ENCODE data around the gene LUC7L. TPM values are rescaled to one million over a fixed set of nuclear protein-coding genes. Genes with fewer than 3 reads are reported as not detected.

Gene LUC7L
- total and polyA plus RNA-seq, 8 donors: 55.5 to 173 (median 147) TPM

DNA sequence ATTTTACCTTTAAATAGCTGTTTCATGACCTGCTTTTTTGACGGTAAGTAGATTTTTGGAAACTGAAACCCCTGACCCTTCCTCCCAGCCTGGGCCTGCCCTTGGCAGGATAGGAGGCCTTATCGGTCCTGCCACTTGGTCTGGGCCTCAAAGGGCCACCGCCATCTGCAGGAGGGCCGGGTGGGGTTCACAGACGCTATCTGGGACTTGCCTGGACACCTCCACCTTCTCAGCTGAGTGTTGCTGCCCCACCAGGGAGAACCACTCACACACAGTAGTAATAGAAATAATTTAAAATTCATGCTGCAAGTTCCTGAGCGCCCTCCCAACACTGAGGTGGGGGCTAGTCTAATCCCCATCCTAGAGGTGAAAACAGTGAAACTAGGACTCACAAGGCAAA is 86.2 kb downstream of the LUC7L start:
- Histone ChIP-seq H3K27ac (no peak overlapping the region), H3K36me3 (no peaks in the 10 kb centered on the region), H3K4me3 (no peak overlapping the region), H3K4me1 (no peaks in the 10 kb centered on the region), H3K27me3 (peaks cover 0 to 5% of the 10 kb centered on the region in 2 donors), H3K9me3 (no peaks in the 10 kb centered on the region)
- TF ChIP-seq, protein P1, sequence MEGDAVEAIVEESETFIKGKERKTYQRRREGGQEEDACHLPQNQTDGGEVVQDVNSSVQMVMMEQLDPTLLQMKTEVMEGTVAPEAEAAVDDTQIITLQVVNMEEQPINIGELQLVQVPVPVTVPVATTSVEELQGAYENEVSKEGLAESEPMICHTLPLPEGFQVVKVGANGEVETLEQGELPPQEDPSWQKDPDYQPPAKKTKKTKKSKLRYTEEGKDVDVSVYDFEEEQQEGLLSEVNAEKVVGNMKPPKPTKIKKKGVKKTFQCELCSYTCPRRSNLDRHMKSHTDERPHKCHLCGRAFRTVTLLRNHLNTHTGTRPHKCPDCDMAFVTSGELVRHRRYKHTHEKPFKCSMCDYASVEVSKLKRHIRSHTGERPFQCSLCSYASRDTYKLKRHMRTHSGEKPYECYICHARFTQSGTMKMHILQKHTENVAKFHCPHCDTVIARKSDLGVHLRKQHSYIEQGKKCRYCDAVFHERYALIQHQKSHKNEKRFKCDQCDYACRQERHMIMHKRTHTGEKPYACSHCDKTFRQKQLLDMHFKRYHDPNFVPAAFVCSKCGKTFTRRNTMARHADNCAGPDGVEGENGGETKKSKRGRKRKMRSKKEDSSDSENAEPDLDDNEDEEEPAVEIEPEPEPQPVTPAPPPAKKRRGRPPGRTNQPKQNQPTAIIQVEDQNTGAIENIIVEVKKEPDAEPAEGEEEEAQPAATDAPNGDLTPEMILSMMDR (IDR thresholded peaks at IDR 0.05): no peak
- intact Hi-C loops (cut with DNase I): no loop called here
- no peak for DNase-seq
- no peak for ATAC-seq

GRCh38 chr16:142405-142967 is 86.8 kb downstream of the LUC7L start:
- H3K27me3 ChIP-seq: peaks cover 0 to 5% of the 10 kb centered on the region in 2 donors
- peaks cover 0 to 5% of the 10 kb centered on the region in 2 donors for H3K4me1 ChIP-seq
- intact Hi-C loops (cut with DNase I): no loop called here
- no peaks in the 10 kb centered on the region for H3K9me3 ChIP-seq
- no peak overlapping the region for H3K27ac ChIP-seq
- ATAC-seq (no peak), DNase-seq (peak in 1 of 4 donors; percentile 39)
- TF ChIP-seq, protein P1 (IDR thresholded peaks at IDR 0.05): no peak
- H3K4me3 ChIP-seq: no peak overlapping the region
- H3K36me3 ChIP-seq: no peaks in the 10 kb centered on the region

GRCh38 chr16:140175-140857 is 88.9 kb downstream of the LUC7L start:
- peaks cover 0 to 5% of the 10 kb centered on the region in 2 donors for H3K27me3 ChIP-seq
- TF ChIP-seq, protein P1 (IDR thresholded peaks at IDR 0.05): no peak
- DNase-seq (no peak), ATAC-seq (no peak)
- H3K4me3 ChIP-seq: no peak overlapping the region
- H3K27ac ChIP-seq: no peak overlapping the region
- no peaks in the 10 kb centered on the region for H3K36me3 ChIP-seq
- H3K4me1 ChIP-seq: peaks cover 0 to 13% of the 10 kb centered on the region in 2 donors
- intact Hi-C loops (cut with DNase I): no loop called here
- H3K9me3 ChIP-seq: no peaks in the 10 kb centered on the region

Other genes with a start within 250 kb of the LUC7L start
- gene POLR3K, start 175.8 kb downstream of the LUC7L start, total RNA-seq: 10 to 100 TPM; 12.6 to 13.4 TPM
- 10 to 100 TPM in 5 of 6 donors, 1 to 10 TPM in 1; 9.6 to 12.1 (median 10.6) TPM for gene POLR3K, start 175.8 kb downstream of the LUC7L start, polyA plus RNA-seq (ENCODE audit: insufficient read length in 6 of 6)
- 10 to 100 TPM; 19.1 to 22.2 TPM for gene SNRNP25, start 175.6 kb downstream of the LUC7L start, total RNA-seq
- gene SNRNP25, start 175.6 kb downstream of the LUC7L start, polyA plus RNA-seq (ENCODE audit: insufficient read length in 6 of 6): 10 to 100 TPM; 33.5 to 51.5 (median 40.6) TPM
- gene RHBDF1, start 156.8 kb downstream of the LUC7L start, total RNA-seq: 10 to 100 TPM; 33.4 to 45.0 TPM
- gene RHBDF1, start 156.8 kb downstream of the LUC7L start, polyA plus RNA-seq (ENCODE audit: insufficient read length in 6 of 6): 10 to 100 TPM; 34.7 to 50.0 (median 39.7) TPM
- 10 to 100 TPM; 46.3 to 47.6 TPM for gene MPG, start 151.2 kb downstream of the LUC7L start, total RNA-seq
- gene MPG, start 151.2 kb downstream of the LUC7L start, polyA plus RNA-seq (ENCODE audit: insufficient read length in 6 of 6): 10 to 100 TPM; 22.2 to 35.9 (median 24.8) TPM
- 10 to 100 TPM; 29.5 to 39.5 TPM for gene NPRL3, start 90.8 kb downstream of the LUC7L start, total RNA-seq
- gene NPRL3, start 90.8 kb downstream of the LUC7L start, polyA plus RNA-seq (ENCODE audit: insufficient read length in 6 of 6): 10 to 100 TPM; 29.3 to 35.1 (median 33.4) TPM
- gene HBZ, start 76.8 kb downstream of the LUC7L start, total RNA-seq: not detected
- 1 to 10 TPM in 5 of 6 donors, under 1 TPM in 1; 0.52 to 8.7 (median 4.2) TPM for gene HBZ, start 76.8 kb downstream of the LUC7L start, polyA plus RNA-seq (ENCODE audit: insufficient read length in 6 of 6)
- gene HBM, start 63.5 kb downstream of the LUC7L start, total RNA-seq: not detected
- gene HBM, start 63.5 kb downstream of the LUC7L start, polyA plus RNA-seq (ENCODE audit: insufficient read length in 6 of 6): 10 to 100 TPM in 2 of 6 donors, 1 to 10 TPM in 4; 2.8 to 12.6 (median 6.9) TPM
- gene HBA2, start 56.6 kb downstream of the LUC7L start, total RNA-seq: 100 to 1,000 TPM; 142 to 149 TPM
- gene HBA2, start 56.6 kb downstream of the LUC7L start, polyA plus RNA-seq (ENCODE audit: insufficient read length in 6 of 6): 1,000 to 10,000 TPM in 5 of 6 donors, 100 to 1,000 TPM in 1; 922 to 5,766 (median 2,352) TPM
- gene HBA1, start 52.8 kb downstream of the LUC7L start, total RNA-seq: 100 to 1,000 TPM; 159 to 211 TPM
- gene HBA1, start 52.8 kb downstream of the LUC7L start, polyA plus RNA-seq (ENCODE audit: insufficient read length in 6 of 6): 1,000 to 10,000 TPM in 4 of 6 donors, 100 to 1,000 TPM in 2; 599 to 3,734 (median 1,618) TPM
- gene HBQ1, start 49.0 kb downstream of the LUC7L start, total RNA-seq: not detected
- gene HBQ1, start 49.0 kb downstream of the LUC7L start, polyA plus RNA-seq (ENCODE audit: insufficient read length in 6 of 6): 1 to 10 TPM in 3 of 6 donors, under 1 TPM in 3; 0.42 to 1.8 (median 1.1) TPM
- 10 to 100 TPM; 63.5 to 92.6 TPM for gene FAM234A, start 5.4 kb upstream of the LUC7L start, total RNA-seq
- 10 to 100 TPM; 49.7 to 61.5 (median 55.5) TPM for gene FAM234A, start 5.4 kb upstream of the LUC7L start, polyA plus RNA-seq (ENCODE audit: insufficient read length in 6 of 6)
- gene RGS11, start 46.5 kb upstream of the LUC7L start, total RNA-seq: 1 to 10 TPM; 3.9 to 8.3 TPM
- 1 to 10 TPM; 1.8 to 6.0 (median 3.7) TPM for gene RGS11, start 46.5 kb upstream of the LUC7L start, polyA plus RNA-seq (ENCODE audit: insufficient read length in 6 of 6)
- gene ARHGDIG, start 51.1 kb upstream of the LUC7L start, total RNA-seq: 1 to 10 TPM; 1.0 to 1.1 TPM
- 1 to 10 TPM in 2 of 6 donors, under 1 TPM in 3, not detected in 1; 0.52 to 2.6 (median 0.97) TPM for gene ARHGDIG, start 51.1 kb upstream of the LUC7L start, polyA plus RNA-seq (ENCODE audit: insufficient read length in 6 of 6)
- under 1 TPM; 0.32 to 0.60 TPM for gene PDIA2, start 53.7 kb upstream of the LUC7L start, total RNA-seq
- gene PDIA2, start 53.7 kb upstream of the LUC7L start, polyA plus RNA-seq (ENCODE audit: insufficient read length in 6 of 6): 1 to 10 TPM in 1 of 6 donors, under 1 TPM in 5; 0.29 to 1.2 (median 0.67) TPM
- gene AXIN1, start 123.3 kb upstream of the LUC7L start, total RNA-seq: 10 to 100 TPM; 21.7 to 22.7 TPM
- 10 to 100 TPM; 14.0 to 23.4 (median 17.5) TPM for gene AXIN1, start 123.3 kb upstream of the LUC7L start, polyA plus RNA-seq (ENCODE audit: insufficient read length in 6 of 6)
- 10 to 100 TPM; 45.4 to 48.1 TPM for gene MRPL28, start 141.1 kb upstream of the LUC7L start, total RNA-seq
- 10 to 100 TPM; 39.6 to 59.4 (median 48.5) TPM for gene MRPL28, start 141.1 kb upstream of the LUC7L start, polyA plus RNA-seq (ENCODE audit: insufficient read length in 6 of 6)
- 10 to 100 TPM; 76.3 to 88.4 TPM for gene PGAP6, start 152.5 kb upstream of the LUC7L start, total RNA-seq
- 10 to 100 TPM; 37.3 to 52.8 (median 41.8) TPM for gene PGAP6, start 152.5 kb upstream of the LUC7L start, polyA plus RNA-seq (ENCODE audit: insufficient read length in 6 of 6)
- gene NME4, start 167.8 kb upstream of the LUC7L start, total RNA-seq: 10 to 100 TPM; 72.3 to 78.1 TPM
- gene NME4, start 167.8 kb upstream of the LUC7L start, polyA plus RNA-seq (ENCODE audit: insufficient read length in 6 of 6): 100 to 1,000 TPM; 149 to 199 (median 168) TPM
- 10 to 100 TPM; 14.4 to 17.1 TPM for gene DECR2, start 172.4 kb upstream of the LUC7L start, total RNA-seq
- 10 to 100 TPM; 10.3 to 25.1 (median 16.7) TPM for gene DECR2, start 172.4 kb upstream of the LUC7L start, polyA plus RNA-seq (ENCODE audit: insufficient read length in 6 of 6)
- gene RAB11FIP3, start 196.2 kb upstream of the LUC7L start, total RNA-seq: 10 to 100 TPM; 28.1 to 38.0 TPM
- gene RAB11FIP3, start 196.2 kb upstream of the LUC7L start, polyA plus RNA-seq (ENCODE audit: insufficient read length in 6 of 6): 10 to 100 TPM; 48.8 to 64.0 (median 56.7) TPM

Measured in left lung (tissue), 10 donors.